Mesenteric fat pad (tissue), 1 donor: ENCODE measurements around the gene DOK4. TPM values are rescaled to one million over a fixed set of nuclear protein-coding genes. Genes with fewer than 3 reads are reported as not detected.

Experiments used
- DNase-seq: peaks from one replicate; pipeline ENCODE4 v3.0.0-alpha.2; 2020; ENCODE audit warnings: low spot score
- total RNA-seq: library from RNA; stranded (reverse); fragmentation: NEBNext Ultra II Directional; extraction: Animal tissue kit (Norgen Biotek cat#: 25700); gene quantifications from one replicate; pipeline ENCODE4 v1.2.1, GENCODE V29; 2021
- donor health status: DM: yes; HTN: yes; CAD: no.

The DOK4 gene
- total RNA-seq, 1 donor from 2014 or later: 7.3 TPM

DNA sequence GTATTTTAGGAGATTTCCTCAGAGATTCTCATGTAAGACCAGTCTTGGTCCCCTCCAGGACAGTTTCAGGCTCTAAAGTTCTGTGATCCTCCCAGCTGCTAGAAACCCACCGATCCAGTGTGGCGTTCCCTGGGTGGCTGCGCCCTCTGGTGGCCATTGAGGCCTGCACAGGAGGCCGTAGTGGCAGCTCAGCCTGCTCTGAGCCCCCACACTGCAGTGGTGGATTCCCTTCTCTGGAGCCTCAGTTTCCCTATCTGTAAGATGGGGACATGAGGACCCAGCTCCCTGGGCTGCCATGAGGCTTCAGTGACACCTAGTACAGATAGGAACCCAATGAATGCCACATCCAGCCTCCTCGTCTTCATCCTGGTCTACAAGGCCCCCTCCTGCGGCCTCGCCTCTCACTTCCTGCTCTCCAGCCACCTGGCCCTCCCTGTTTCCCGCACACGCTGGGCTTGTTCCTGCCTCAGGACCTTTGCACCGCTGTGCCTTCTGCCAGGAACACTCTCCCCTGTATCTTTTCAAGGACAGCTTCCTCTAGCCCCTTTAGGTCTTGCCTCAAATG, 33.6 kb upstream of the DOK4 start:
- no peak for DNase-seq

GRCh38 chr16:57518922-57519321, 32.6 kb upstream of the DOK4 start:
- no peak for DNase-seq

GRCh38 chr16:57518520-57518919, 32.2 kb upstream of the DOK4 start:
- DNase-seq: no peak

DNA sequence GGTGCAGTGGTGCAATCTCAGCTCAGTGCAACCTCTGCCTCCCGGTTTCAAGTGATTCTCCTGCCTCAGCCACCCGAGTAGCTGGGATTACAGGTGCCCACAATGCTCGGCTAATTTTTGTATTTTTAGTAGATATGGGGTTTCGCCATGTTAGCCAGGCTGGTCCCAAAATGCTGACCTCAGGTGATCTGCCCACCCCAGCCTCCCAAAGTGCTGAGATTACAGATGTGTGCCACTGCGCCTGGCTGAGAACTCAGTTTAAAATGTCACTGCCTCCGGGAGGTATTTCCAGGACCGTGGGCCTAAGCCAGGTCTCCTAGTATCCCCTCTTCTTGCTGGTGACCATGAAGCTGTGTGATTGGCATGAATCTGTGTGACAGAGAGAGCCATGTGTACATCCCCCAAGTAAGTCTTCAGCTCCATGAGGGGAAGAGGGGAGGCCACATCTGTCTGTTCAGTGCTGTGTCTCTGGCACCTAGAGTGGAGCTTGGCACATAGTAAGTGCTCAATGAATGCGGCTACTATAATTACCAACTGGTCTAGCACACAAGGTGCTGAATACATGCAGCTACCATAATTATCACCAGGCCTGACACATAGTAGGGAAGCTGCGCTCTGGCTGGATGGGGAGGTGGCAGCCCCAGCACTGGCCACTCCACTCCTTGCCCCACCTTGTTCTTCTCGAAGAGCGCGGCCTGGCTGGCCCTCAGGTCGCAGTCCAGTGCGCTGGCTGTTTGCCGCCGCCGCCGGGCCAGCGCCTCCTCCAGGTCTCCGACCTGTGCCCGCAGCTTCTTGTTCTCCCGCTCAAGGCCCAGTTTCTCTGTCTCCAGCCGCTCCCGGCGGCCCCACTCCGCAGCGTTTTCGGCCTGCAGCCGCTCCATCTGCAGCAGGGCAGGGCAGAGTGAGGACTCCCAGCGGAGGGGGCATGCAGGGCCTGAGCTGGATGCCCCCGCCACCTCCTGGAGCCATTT, 31.4 kb upstream of the DOK4 start:
- DNase-seq: no peak

GRCh38 chr16:57516773-57517172, 30.5 kb upstream of the DOK4 start:
- DNase-seq: no peak

GRCh38 chr16:57516176-57516725, 30.0 kb upstream of the DOK4 start:
- DNase-seq: no peak

DNA sequence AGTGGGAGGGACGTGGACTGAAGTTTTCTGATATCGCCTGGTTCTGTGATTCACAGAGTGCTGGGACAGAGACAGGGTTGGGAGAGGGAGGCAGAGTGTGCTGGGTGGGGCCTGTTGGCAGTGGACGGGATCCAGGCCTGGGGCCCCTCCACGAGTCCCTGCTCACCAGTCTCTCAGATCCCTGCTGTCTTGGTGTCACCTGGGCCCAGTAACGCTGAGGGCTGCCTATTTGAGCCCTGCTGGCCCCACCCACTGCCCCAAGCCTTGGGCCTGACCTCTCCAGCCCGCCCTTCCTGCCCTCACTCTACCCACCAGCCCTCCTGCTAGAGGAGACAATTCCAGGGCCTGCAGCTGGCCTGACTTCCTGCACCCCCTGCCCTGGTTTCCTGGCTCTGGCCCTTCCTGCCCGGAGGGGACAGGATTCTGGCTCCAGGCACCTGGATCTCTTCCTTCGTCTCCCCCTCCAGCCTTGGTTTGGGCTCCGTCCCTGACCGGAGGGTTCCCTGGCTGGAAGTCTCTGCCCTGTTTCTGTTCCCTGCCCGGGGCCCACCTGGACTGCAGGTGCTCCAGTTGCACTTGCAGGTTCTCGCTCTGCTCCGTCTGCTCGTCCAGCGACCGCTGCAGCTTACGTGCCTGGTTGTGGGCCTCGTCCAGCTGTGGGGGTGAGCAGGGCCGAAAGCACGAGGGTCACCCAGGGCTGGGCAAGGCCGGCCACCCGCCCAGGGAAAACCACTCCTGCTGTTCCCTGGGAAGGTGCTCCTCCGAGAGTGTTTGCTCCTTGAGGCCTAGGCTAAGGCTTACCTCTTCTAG, 28.7 kb upstream of the DOK4 start:
- no peak for DNase-seq

DNA sequence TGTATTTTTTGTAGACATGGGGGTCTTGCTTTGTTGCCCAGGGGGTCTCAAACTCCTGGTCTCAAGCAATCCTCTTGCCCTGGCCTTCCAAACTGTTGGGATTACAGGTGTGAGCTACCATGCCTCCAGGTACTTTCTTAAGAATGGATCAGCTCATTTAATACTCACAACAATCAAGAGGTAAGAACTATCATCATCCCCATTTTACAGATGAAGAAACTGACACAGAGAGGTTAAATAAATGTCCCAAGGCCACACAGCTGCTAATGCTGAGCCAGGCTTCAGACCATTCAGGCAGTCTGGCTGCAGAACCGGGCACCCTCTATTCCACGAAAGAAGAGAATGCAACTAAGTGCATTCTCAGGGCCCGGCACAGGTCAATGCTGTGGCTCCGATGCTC, 28.1 kb upstream of the DOK4 start:
- no peak for DNase-seq

DNA sequence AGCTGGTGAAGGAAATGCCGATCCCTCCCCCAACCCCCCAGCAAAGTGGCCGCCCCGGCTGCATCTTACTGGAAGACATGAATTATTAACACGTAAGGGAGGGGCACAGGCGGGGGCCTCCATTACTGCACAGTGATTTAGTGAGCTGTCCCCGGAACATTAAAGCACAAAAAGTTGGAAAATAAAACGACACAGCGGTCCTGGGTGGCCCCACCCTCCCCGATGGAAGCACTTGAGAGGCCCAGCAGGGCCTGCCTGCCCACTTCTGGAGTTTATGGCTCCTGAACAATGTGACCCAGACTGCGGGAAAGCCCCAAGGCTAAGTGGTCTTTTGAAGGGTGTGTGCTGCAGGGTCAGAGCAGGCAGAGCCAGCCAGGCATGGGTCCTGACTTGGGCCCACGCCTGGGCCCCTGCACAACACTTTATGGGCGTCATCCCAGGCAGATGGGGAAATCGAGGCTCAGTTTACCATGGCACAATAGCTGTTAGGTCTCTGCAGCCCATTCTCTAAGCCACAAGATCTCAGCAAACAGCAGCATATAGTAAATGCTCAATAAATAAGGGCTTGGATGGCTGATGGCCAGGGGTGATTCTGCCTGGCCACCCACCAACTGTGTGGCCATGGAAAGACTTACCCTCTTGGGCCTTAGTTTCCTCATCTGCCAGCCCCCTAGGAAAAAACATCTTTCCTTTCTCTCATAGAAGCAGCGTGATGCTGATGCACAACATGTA, 27.2 kb upstream of the DOK4 start:
- DNase-seq: no peak

- no peak for DNase-seq
Measured at GRCh38 chr16:57512296-57513001, 26.2 kb upstream of the DOK4 start.

DNA sequence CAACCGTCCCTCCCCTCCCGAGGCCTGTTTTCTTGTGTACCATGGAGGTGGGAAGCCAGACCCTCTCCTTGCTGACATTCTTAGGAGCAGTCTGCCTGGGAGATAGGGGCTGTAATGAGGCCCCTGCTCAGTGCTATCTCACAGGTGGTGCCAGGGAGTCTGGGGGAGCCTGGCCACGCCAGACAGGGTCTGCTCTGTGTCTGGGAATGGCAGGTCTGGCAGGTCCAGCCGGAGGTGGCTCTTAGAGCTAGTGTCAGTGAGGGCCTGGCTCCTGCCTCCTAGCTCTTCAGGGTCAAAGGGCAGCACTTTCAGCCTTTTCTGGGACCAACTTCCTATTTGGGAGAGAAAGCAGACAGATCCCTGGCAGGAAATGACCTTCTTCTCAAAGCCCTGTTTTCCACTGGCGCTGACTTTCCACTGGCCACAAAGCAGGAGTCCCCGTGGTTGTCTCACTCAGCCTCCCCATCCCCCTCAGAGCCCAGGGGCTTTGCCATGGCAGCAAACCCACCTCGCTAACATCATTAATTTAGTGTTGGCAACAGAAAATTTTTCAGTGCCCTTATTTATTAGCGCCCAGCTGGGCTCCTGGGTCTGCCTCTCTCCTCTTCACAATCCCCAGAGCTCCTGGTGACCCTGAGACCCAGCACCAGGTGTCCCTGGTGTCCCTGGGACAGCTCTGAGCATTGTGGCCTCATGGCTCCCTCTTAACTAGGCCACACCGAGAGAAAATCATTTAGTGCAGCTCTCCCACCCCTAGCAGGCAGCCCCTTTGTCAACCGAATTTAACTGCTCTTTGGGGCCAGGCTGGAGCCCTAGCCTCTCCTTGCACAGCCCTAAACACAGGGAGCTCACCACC, 24.0 kb upstream of the DOK4 start:
- DNase-seq: no peak

GRCh38 chr16:57509231-57509923, 23.1 kb upstream of the DOK4 start:
- no peak for DNase-seq

- no peak for DNase-seq
Measured at GRCh38 chr16:57508035-57508425, 21.7 kb upstream of the DOK4 start.

DNA sequence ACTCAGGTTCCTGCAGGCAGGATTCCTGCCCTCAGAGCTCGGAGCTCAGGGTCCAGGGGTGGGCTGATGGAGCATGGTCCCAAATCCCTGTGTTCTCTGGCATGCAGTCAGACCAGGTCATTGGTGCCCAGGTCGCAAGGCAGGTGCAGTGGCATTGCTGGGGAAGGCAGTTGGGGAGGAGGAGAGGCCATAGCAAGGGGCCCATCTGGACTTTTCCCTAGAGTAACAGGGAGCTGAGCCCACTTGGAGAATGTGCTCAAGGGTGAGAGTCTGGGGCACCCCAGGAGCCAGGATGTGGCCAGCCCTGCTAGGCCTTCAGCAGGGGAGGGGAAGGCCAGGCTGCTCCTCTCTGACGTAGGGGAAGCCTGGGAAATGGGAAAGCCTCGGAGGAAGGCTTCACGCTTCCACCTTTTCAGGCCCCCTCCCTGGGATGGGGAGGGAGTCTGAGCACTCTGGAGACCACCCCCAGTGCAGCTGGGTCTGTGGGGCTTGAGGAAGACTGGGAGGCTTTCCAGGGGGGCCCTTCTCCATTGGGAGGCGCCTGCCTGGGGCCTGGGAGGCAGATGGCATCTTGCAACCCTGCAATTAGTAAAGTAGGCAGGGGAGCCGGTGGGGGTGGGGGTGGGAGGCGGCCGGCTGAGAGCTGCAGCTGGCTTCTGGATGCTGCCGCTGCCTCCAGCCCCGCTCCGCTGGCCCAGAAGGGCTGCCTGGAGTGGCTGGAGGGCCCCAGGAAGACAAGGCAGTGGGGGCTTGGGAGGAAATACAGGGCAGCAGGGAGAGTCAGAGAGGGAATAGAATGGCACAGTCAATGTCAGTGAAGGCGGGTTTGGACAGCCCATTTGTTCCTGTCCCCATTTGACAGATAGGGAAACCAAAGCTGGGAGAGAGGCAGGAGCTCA, 21.1 kb upstream of the DOK4 start:
- no peak for DNase-seq

DNA sequence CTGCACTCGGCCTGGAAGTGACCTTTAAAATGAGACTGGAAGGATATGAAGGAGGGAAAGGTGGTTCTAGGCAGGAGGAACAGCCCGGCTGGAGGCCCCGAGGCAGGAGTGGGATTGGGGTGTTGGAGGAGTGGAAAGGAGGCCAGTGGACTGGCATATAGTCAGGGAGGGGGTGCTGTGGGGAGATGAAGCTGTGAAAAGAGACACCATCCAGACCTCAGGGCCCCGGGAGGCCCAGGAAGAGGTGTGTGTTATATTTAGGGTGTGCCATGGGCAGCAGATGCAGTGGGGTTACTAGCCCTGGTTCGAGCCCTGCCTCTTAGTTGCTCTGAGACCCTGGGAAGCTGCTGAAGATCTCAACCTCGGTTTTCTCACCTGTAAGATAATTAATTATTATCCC, 18.9 kb upstream of the DOK4 start:
- no peak for DNase-seq

DNA sequence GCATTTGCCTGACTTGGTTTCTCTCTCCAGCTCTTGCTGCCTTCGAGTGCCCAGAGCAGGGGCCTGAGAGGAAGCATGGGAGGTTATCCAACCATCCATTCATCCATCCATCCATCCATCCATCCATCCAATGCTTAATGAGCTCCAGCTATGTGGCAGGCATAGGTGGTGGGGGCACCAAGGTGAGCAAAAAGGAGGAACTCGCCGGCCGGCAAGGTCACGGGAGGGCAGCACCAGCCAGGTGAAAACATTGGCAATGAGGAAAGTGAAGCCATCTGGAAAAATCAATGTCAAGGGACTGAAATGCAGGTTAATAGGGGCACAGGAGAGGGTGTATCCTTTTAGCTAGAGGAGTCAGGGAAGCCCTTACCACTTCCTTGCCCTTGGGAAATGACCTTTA, 18.2 kb upstream of the DOK4 start:
- DNase-seq: no peak

GRCh38 chr16:57504001-57504400, 17.7 kb upstream of the DOK4 start:
- no peak for DNase-seq

- no peak for DNase-seq
Measured at GRCh38 chr16:57503366-57503765, 17.1 kb upstream of the DOK4 start.
